Measurements from ENCODE around the gene SPOCD1. TPM values are rescaled to one million over a fixed set of nuclear protein-coding genes. Genes with fewer than 3 reads are reported as not detected.
A peak's percentile ranks its signal among the peaks of the same experiment; 100 is the strongest.

SPOCD1 gene
- total and polyA plus RNA-seq, 10 donors: 0.74 to 5.0 (median 3.0) TPM

DNA sequence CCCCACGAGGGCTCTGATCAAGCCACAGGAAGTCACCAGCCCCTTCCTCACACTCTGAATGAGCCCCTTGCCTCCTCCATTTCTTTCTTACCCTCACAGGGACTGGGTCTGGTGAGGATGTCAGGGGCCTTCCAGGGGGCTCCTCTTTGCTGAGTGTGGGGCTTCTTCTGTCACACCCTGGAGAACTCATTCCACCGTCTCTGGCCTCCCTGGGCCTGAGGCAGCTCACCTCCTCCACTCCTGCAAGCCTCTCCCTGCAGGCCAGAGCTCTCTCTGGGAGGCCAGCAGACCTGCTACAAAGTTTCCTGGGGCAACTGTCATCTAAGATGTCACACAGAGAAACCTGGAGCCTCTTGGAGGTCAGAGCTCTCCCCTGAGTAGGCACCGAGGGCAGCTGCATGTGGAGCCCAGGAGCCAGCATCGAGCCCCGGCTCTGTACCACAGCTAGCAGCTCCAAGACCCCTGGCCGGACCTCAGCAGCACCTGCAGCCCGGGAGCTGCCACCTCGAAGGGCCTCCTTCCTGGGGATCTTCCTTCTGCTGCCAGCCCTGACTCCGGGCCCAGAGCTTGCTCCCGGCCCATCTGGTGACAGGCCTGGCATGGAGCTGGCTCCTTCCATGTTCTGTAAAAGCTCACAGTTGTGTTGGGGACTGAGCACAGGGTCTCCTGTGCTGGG, 1.1 kb downstream of the SPOCD1 start:
- WGBS, 5 donors: 73 to 91% (median 80%) methylated on average over 7 to 10 of the region's 10 CpGs
- peak; percentile 71 for DNase-seq
- TF ChIP-seq POLR2A (IDR thresholded peaks at IDR 0.05) (no peak), POLR2AphosphoS5 (IDR thresholded peaks at IDR 0.05) (no peak), CTCF (IDR thresholded peaks at IDR 0.05 in 8 of 11, conservative IDR thresholded peaks at IDR 0.05 in 3 of 11) (no peak)
- Histone ChIP-seq H3K4me1 (peaks cover 0 to 58% (median 26%) of the 10 kb centered on the region in 6 donors), H3K27ac (peak overlapping the region; percentile 19 to 71 (median 46)), H3K36me3 (no peaks in the 10 kb centered on the region), H3K27me3 (replicated peaks in 1 of 7) (no peaks in the 10 kb centered on the region), H3K9me3 (peaks cover 0 to 5% (median 0%) of the 10 kb centered on the region in 8 donors), H3K4me3 (no peak overlapping the region)
- intact Hi-C loops (cut with DNase I; ENCODE audit: low total_unique reads): loop anchor here (5.0 kb wide), 1 partner anchor 148 kb away; no protein-coding TSS in a partner anchor

DNA sequence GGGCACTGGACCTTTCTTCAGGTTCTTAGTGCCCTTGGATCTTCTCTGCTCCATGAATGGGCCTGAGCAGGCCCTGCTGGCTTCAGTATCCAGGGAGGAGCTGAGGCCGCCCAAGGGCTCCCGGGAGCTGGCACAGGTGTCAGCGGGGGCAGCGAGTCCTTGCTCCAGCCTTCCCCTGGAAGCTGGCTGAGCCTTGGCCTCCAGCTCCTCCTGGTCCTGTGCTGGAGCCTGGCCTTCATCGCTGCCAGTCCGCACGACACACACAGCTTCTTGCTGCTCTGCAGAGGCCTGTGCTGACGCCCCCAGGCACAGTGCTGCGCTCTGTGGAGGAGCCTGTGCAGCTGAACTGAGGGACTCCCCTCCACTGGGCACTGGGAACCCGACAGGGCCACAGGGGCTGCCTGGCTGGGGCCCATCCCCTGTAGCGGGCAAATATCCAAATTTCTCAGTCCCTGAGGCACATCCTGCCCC, 1.7 kb downstream of the SPOCD1 start:
- H3K36me3 ChIP-seq: no peaks in the 10 kb centered on the region
- H3K4me3 ChIP-seq: no peak overlapping the region
- peak; percentile 79 for DNase-seq
- intact Hi-C loops (cut with DNase I; ENCODE audit: low total_unique reads): no loop called here
- H3K4me1 ChIP-seq: peaks cover 0 to 58% (median 26%) of the 10 kb centered on the region in 6 donors
- peak overlapping the region; percentile 32 to 71 (median 42) for H3K27ac ChIP-seq
- no peak for TF ChIP-seq POLR2A (IDR thresholded peaks at IDR 0.05)
- peak; percentile 21 to 70 (median 70) for TF ChIP-seq POLR2AphosphoS5 (IDR thresholded peaks at IDR 0.05)
- no peak for TF ChIP-seq CTCF (IDR thresholded peaks at IDR 0.05 in 8 of 11, conservative IDR thresholded peaks at IDR 0.05 in 3 of 11)
- 64 to 78% (median 67%) methylated on average over 10 to 11 of the region's 11 CpGs for WGBS, 5 donors
- H3K27me3 ChIP-seq (replicated peaks in 1 of 7): no peaks in the 10 kb centered on the region
- H3K9me3 ChIP-seq: peaks cover 0 to 5% (median 0%) of the 10 kb centered on the region in 8 donors

GRCh38 chr1:31812158-31812829, 3.5 kb downstream of the SPOCD1 start:
- 60 to 69% (median 65%) methylated on average over 9 of the region's 9 CpGs for WGBS, 5 donors
- H3K36me3 ChIP-seq: no peaks in the 10 kb centered on the region
- peak overlapping the region in 1 of 8 donors; percentile 19 for H3K27ac ChIP-seq
- H3K9me3 ChIP-seq: peaks cover 0 to 5% (median 0%) of the 10 kb centered on the region in 8 donors
- peaks cover 0 to 49% (median 24%) of the 10 kb centered on the region in 6 donors for H3K4me1 ChIP-seq
- intact Hi-C loops (cut with DNase I; ENCODE audit: low total_unique reads): no loop called here
- TF ChIP-seq POLR2A (IDR thresholded peaks at IDR 0.05) (no peak), CTCF (IDR thresholded peaks at IDR 0.05 in 8 of 11, conservative IDR thresholded peaks at IDR 0.05 in 3 of 11) (no peak), POLR2AphosphoS5 (IDR thresholded peaks at IDR 0.05) (no peak)
- DNase-seq: peak; percentile 4
- H3K27me3 ChIP-seq (replicated peaks in 1 of 7): no peaks in the 10 kb centered on the region
- H3K4me3 ChIP-seq: no peak overlapping the region

DNA sequence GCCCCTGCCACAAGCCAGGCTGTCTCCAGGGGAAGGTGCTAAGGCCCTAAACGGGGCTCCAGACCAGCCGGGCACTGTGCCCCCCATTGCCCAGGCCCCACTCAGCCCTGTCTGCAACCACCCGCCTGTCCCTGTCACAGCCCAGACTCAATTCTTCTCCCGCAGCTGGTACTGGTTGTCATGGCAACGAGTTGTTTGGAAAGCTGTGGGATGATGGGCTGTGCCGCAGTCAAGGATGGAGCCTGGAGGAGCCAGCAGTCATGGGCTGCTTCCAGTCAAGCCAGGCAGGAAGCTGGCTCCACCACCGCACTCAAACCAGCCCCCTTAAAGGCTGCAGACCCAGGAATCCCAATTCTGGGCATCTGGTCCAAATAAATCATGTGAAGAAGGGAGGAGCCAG, 4.2 kb downstream of the SPOCD1 start:
- Histone ChIP-seq H3K9me3 (peaks cover 0 to 4% (median 0%) of the 10 kb centered on the region in 8 donors), H3K27ac (no peak overlapping the region), H3K27me3 (replicated peaks in 1 of 7) (no peaks in the 10 kb centered on the region), H3K4me1 (peaks cover 0 to 42% (median 21%) of the 10 kb centered on the region in 6 donors), H3K4me3 (no peak overlapping the region), H3K36me3 (no peaks in the 10 kb centered on the region)
- DNase-seq: peak; percentile 61
- WGBS, 5 donors: 52 to 76% (median 75%) methylated on average over 6 to 7 of the region's 7 CpGs
- intact Hi-C loops (cut with DNase I; ENCODE audit: low total_unique reads): no loop called here
- TF ChIP-seq POLR2A (IDR thresholded peaks at IDR 0.05): no peak
- TF ChIP-seq POLR2AphosphoS5 (IDR thresholded peaks at IDR 0.05): no peak
- no peak for TF ChIP-seq CTCF (IDR thresholded peaks at IDR 0.05 in 8 of 11, conservative IDR thresholded peaks at IDR 0.05 in 3 of 11)

All from spleen (tissue), 11 donors.